ENCODE results near the gene IGSF21.

DNA sequence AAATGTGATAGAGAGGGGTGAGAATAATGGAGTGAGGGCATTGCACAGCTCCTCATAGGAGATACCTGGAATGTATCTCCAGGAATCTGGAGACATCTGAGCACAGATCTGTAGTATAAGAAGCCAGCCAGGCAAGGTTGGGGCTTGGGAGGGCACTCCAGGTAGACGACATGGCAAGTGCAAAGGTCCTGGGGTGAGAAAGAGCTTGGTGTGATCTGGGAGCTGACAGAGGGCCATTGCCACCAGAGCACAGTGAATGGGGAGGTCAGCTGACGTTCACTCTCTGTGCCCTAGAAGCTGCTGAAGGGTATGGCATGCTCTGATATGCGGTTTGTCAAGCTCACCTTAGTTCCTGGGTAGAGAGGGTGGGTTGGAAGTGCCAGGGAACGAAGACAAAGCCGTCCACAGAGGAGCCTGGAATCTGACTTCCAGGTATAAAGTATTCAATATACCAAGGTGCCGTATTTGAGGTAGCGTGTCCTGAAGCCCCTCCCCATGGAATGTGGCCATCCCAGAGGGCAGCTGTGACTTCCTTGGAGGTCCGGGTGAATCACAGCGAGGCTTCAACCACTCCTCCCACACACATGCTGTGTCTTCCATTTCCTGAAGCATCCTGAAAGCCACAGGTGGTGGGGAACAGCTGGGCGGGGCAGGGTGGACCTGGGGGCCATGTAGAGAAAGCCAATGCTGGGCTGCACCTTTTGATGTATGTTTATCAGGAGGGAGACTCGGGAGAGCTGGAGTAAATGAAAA, 190.5 kb downstream of the IGSF21 start:
- no peak for TF ChIP-seq CTCF (IDR thresholded peaks at IDR 0.05)
- TF ChIP-seq POLR2A (IDR thresholded peaks at IDR 0.05): no peak
- TF ChIP-seq EP300 (IDR thresholded peaks at IDR 0.05): no peak

Measured in tibial nerve (tissue), 4 donors.